Activated CD4-positive, alpha-beta memory T cell treated with anti-CD3 and anti-CD28 coated beads for 36 hours (primary cell): ENCODE measurements around the gene AGGF1. TPM values are rescaled to one million over a fixed set of nuclear protein-coding genes. Genes with fewer than 3 reads are reported as not detected.
A peak's percentile ranks its signal among the peaks of the same experiment; 100 is the strongest.
"Not testable (repeated sequence)": the region's sequence is repeated elsewhere in the genome, so short reads cannot be mapped to it uniquely, and the experiment has no call there.

Experiments used
- CTCF ChIA-PET: fragments of 350-600 bp; sonication (Branson Sonifier 250); formaldehyde crosslinking; loops from one replicate; lab custom pipeline; 2021; ENCODE audit warnings: antibody characterized with exemption, inconsistent platforms; lab: Charles Lee
- POLR2A ChIA-PET: fragments of 350-600 bp; sonication (Branson Sonifier 250); formaldehyde crosslinking; loops from one replicate; lab custom pipeline; 2021; ENCODE audit warnings: antibody characterized with exemption; lab: Charles Lee
- DNase-seq: peaks from one replicate; pipeline ENCODE4 v3.0.0-alpha.2; 2020
- H3K27ac Mint-ChIP-seq: one replicate; pipeline ENCODE4 v1.8.0; 2021; ENCODE audit warnings: mixed read lengths
- H3K27me3 Mint-ChIP-seq: one replicate; pipeline ENCODE4 v1.8.0; 2021; ENCODE audit warnings: mixed read lengths
- H3K36me3 Mint-ChIP-seq: one replicate; pipeline ENCODE4 v1.8.0; 2021; ENCODE audit warnings: mixed read lengths
- H3K4me1 Mint-ChIP-seq: one replicate; pipeline ENCODE4 v1.8.0; 2021; ENCODE audit warnings: low read depth, mixed read lengths
- H3K4me3 Mint-ChIP-seq: one replicate; pipeline ENCODE4 v1.8.0; 2021; ENCODE audit warnings: mild to moderate bottlenecking, mixed read lengths
- H3K9me3 Mint-ChIP-seq: one replicate; pipeline ENCODE4 v1.8.0; 2021; ENCODE audit warnings: mixed read lengths
- intact Hi-C: fragments of 100-400 bp; cut with micrococcal nuclease; formaldehyde crosslinking; loops from one replicate; pipeline ENCODE4 v1.15.1; 2023
- total RNA-seq, 2 experiments: library from RNA; stranded (reverse); gene quantifications; one replicate each; pipeline ENCODE4 v1.2.3, GENCODE V29; 2021

The AGGF1 gene
- total RNA-seq, 2 experiments from 2014 or later = 26.5 to 27.6 TPM

- no peak overlapping the region for H3K27ac Mint-ChIP-seq
- H3K4me1 Mint-ChIP-seq = peaks cover 5% of the 10 kb centered on the region
- H3K4me3 Mint-ChIP-seq = peak overlapping the region; percentile 50
- intact Hi-C loops = loop anchor here (1.0 kb wide), 1 partner anchor 209 kb away; no protein-coding TSS in a partner anchor
- POLR2A ChIA-PET = interaction anchor here (1.0 to 1.6 kb wide), 4 partner anchors 9 to 287 kb away, joined by 3 to 5 read pairs (median 3); partner anchors contain the start of gene AGGF1
- peaks cover 4% of the 10 kb centered on the region for H3K36me3 Mint-ChIP-seq
- CTCF ChIA-PET = interaction anchor here (0.6 to 3.7 kb wide), 26 partner anchors 9 to 1215 kb away, joined by 3 to 52 read pairs (median 4); partner anchors contain the start of genes AGGF1, WDR41 and ZBED3
- DNase-seq = peak; percentile 71
- H3K27me3 Mint-ChIP-seq = no peaks in the 10 kb centered on the region
- no peaks in the 10 kb centered on the region for H3K9me3 Mint-ChIP-seq
These were observed 47.0 kb downstream of the AGGF1 start for GRCh38 chr5:77076961-77077828.

- CTCF ChIA-PET = interaction anchor here (0.6 to 3.7 kb wide), 21 partner anchors 9 to 585 kb away, joined by 3 to 52 read pairs (median 4); partner anchors contain the start of genes AGGF1, WDR41 and ZBED3
- H3K4me3 Mint-ChIP-seq = peak overlapping the region; percentile 22
- no peaks in the 10 kb centered on the region for H3K27me3 Mint-ChIP-seq
- no peak for DNase-seq
- H3K4me1 Mint-ChIP-seq = peaks cover 5% of the 10 kb centered on the region
- POLR2A ChIA-PET = interaction anchor here (0.7 to 1.6 kb wide), 4 partner anchors 8 to 555 kb away, joined by 3 to 5 read pairs (median 3); partner anchors contain the start of gene AGGF1
- H3K9me3 Mint-ChIP-seq = no peaks in the 10 kb centered on the region
- no peak overlapping the region for H3K27ac Mint-ChIP-seq
- intact Hi-C loops = loop anchor here (1.0 kb wide), 1 partner anchor 210 kb away; no protein-coding TSS in a partner anchor
- peaks cover 4% of the 10 kb centered on the region for H3K36me3 Mint-ChIP-seq
These were observed 47.6 kb downstream of the AGGF1 start for GRCh38 chr5:77077829-77078176.

- H3K27ac Mint-ChIP-seq, H3K9me3 Mint-ChIP-seq, CTCF ChIA-PET, DNase-seq, H3K4me1 Mint-ChIP-seq, H3K36me3 Mint-ChIP-seq, POLR2A ChIA-PET, intact Hi-C loops, H3K27me3 Mint-ChIP-seq, H3K4me3 Mint-ChIP-seq: not testable (repeated sequence)
These were observed 50.3 kb downstream of the AGGF1 start for GRCh38 chr5:77080479-77080878.

- H3K27me3 Mint-ChIP-seq = no peaks in the 10 kb centered on the region
- POLR2A ChIA-PET = no interaction called here
- peaks cover 4% of the 10 kb centered on the region for H3K36me3 Mint-ChIP-seq
- no peaks in the 10 kb centered on the region for H3K9me3 Mint-ChIP-seq
- H3K4me3 Mint-ChIP-seq = no peak overlapping the region
- no peak overlapping the region for H3K27ac Mint-ChIP-seq
- peaks cover 5% of the 10 kb centered on the region for H3K4me1 Mint-ChIP-seq
- CTCF ChIA-PET = no interaction called here
- intact Hi-C loops = no loop called here
- no peak for DNase-seq
These were observed 50.7 kb downstream of the AGGF1 start for GRCh38 chr5:77080905-77081304.

- H3K4me1 Mint-ChIP-seq = peaks cover 8% of the 10 kb centered on the region
- H3K4me3 Mint-ChIP-seq = no peak overlapping the region
- no peak for DNase-seq
- H3K9me3 Mint-ChIP-seq = no peaks in the 10 kb centered on the region
- H3K27ac Mint-ChIP-seq = no peak overlapping the region
- intact Hi-C loops = no loop called here
- peaks cover 4% of the 10 kb centered on the region for H3K36me3 Mint-ChIP-seq
- CTCF ChIA-PET = no interaction called here
- POLR2A ChIA-PET = no interaction called here
- H3K27me3 Mint-ChIP-seq = peaks cover 2% of the 10 kb centered on the region
These were observed 52.1 kb downstream of the AGGF1 start for GRCh38 chr5:77082280-77082679.

- ChIA-PET POLR2A (no interaction called here), CTCF (no interaction called here)
- H3K4me3 Mint-ChIP-seq = no peak overlapping the region
- H3K4me1 Mint-ChIP-seq = peaks cover 13% of the 10 kb centered on the region
- H3K27me3 Mint-ChIP-seq = peaks cover 3% of the 10 kb centered on the region
- H3K9me3 Mint-ChIP-seq = no peaks in the 10 kb centered on the region
- H3K36me3 Mint-ChIP-seq = peaks cover 4% of the 10 kb centered on the region
- no peak for DNase-seq
- intact Hi-C loops = no loop called here
- H3K27ac Mint-ChIP-seq = no peak overlapping the region
These were observed 52.9 kb downstream of the AGGF1 start for GRCh38 chr5:77083088-77083487.

GRCh38 chr5:77086368-77086688 lies 56.1 kb downstream of the AGGF1 start:
- H3K27ac Mint-ChIP-seq = no peak overlapping the region
- H3K36me3 Mint-ChIP-seq = no peaks in the 10 kb centered on the region
- CTCF ChIA-PET = interaction anchor here (3.1 kb wide), 1 partner anchor 8 kb away, joined by 38 read pairs; no protein-coding TSS in a partner anchor
- H3K9me3 Mint-ChIP-seq = no peaks in the 10 kb centered on the region
- peaks cover 4% of the 10 kb centered on the region for H3K27me3 Mint-ChIP-seq
- peaks cover 13% of the 10 kb centered on the region for H3K4me1 Mint-ChIP-seq
- intact Hi-C loops = loop anchor here (2.0 kb wide), 1 partner anchor 56 kb away; the partner anchor contains the start of gene AGGF1
- POLR2A ChIA-PET = interaction anchor here (0.9 to 1.2 kb wide), 2 partner anchors 9 to 12 kb away, joined by 3 read pairs; no protein-coding TSS in a partner anchor
- H3K4me3 Mint-ChIP-seq = peak overlapping the region; percentile 80
- DNase-seq = no peak

- no peaks in the 10 kb centered on the region for H3K9me3 Mint-ChIP-seq
- peaks cover 13% of the 10 kb centered on the region for H3K4me1 Mint-ChIP-seq
- peak; percentile 68 for DNase-seq
- CTCF ChIA-PET = interaction anchor here (1.6 to 3.1 kb wide), 2 partner anchors 9 to 54 kb away, joined by 3 to 38 read pairs; no protein-coding TSS in a partner anchor
- H3K27ac Mint-ChIP-seq = no peak within 1 kb of the TSS
- peak within 1 kb of the TSS; percentile 80 for H3K4me3 Mint-ChIP-seq
- no peaks in the 10 kb centered on the region for H3K36me3 Mint-ChIP-seq
- intact Hi-C loops = loop anchor here (2.0 kb wide), 1 partner anchor 56 kb away; the partner anchor contains the start of gene AGGF1
- H3K27me3 Mint-ChIP-seq = peaks cover 4% of the 10 kb centered on the region
- POLR2A ChIA-PET = interaction anchor here (0.5 to 1.2 kb wide), 4 partner anchors 10 to 472 kb away, joined by 3 to 4 read pairs (median 4); partner anchors contain the start of gene AGGF1
These were observed 56.7 kb downstream of the AGGF1 start, which contains the start of gene ZBED3 for GRCh38 chr5:77086689-77087483. Gene ZBED3, minus strand, starts transcription at chr5:77087285. Its CDS starts 9,407 bp downstream, at chr5:77077878.

GRCh38 chr5:77087484-77088261 lies 57.5 kb downstream of the AGGF1 start:
- POLR2A ChIA-PET = interaction anchor here (0.9 to 1.4 kb wide), 2 partner anchors 10 to 58 kb away, joined by 3 to 4 read pairs; partner anchors contain the start of gene AGGF1
- no peaks in the 10 kb centered on the region for H3K9me3 Mint-ChIP-seq
- H3K27me3 Mint-ChIP-seq = peaks cover 4% of the 10 kb centered on the region
- peaks cover 13% of the 10 kb centered on the region for H3K4me1 Mint-ChIP-seq
- CTCF ChIA-PET = interaction anchor here (1.6 to 3.1 kb wide), 2 partner anchors 10 to 55 kb away, joined by 3 to 38 read pairs; no protein-coding TSS in a partner anchor
- DNase-seq = no peak
- H3K4me3 Mint-ChIP-seq = peak overlapping the region; percentile 80
- intact Hi-C loops = loop anchor here (2.0 kb wide), 1 partner anchor 57 kb away; the partner anchor contains the start of gene AGGF1
- H3K27ac Mint-ChIP-seq = no peak overlapping the region
- no peaks in the 10 kb centered on the region for H3K36me3 Mint-ChIP-seq

GRCh38 chr5:77095189-77095588 lies 65.0 kb downstream of the AGGF1 start:
- no peaks in the 10 kb centered on the region for H3K9me3 Mint-ChIP-seq
- no peak for DNase-seq
- H3K27me3 Mint-ChIP-seq = no peaks in the 10 kb centered on the region
- intact Hi-C loops = no loop called here
- no peak overlapping the region for H3K4me3 Mint-ChIP-seq
- ChIA-PET CTCF (no interaction called here), POLR2A (no interaction called here)
- no peak overlapping the region for H3K27ac Mint-ChIP-seq
- H3K4me1 Mint-ChIP-seq = no peaks in the 10 kb centered on the region
- H3K36me3 Mint-ChIP-seq = no peaks in the 10 kb centered on the region

GRCh38 chr5:77101298-77101697 lies 71.1 kb downstream of the AGGF1 start:
- Mint-ChIP-seq H3K27me3 (no peaks in the 10 kb centered on the region), H3K4me1 (peaks cover 4% of the 10 kb centered on the region), H3K36me3 (no peaks in the 10 kb centered on the region), H3K9me3 (no peaks in the 10 kb centered on the region), H3K4me3 (no peak overlapping the region), H3K27ac (no peak overlapping the region)
- no peak for DNase-seq
- intact Hi-C loops = no loop called here
- ChIA-PET CTCF (interaction anchor here (0.6 kb wide), 1 partner anchor 157 kb away, joined by 3 read pairs; no protein-coding TSS in a partner anchor), POLR2A (no interaction called here)
